Testis (tissue), 3 donors: ENCODE results near the gene GBX1. TPM values are rescaled to one million over a fixed set of nuclear protein-coding genes. Genes with fewer than 3 reads are reported as not detected.

Source experiments
- DNase-seq: peaks from one replicate; pipeline ENCODE4 v3.0.0-alpha.2; 2019
- H3K27ac ChIP-seq, 2 donors: fragments of 200-600 bp; sonication (generic); one replicate each; pipeline ENCODE4 v1.5.1; 2019
- H3K27me3 ChIP-seq: fragments of 200-600 bp; sonication (generic); one replicate; pipeline ENCODE4 v1.5.1; 2019
- H3K36me3 ChIP-seq: fragments of 200-600 bp; sonication (generic); one replicate; pipeline ENCODE4 v1.5.1; 2017; ENCODE audit warnings: low read depth; ENCODE audit errors: missing control alignments
- H3K4me1 ChIP-seq: fragments of 200-600 bp; sonication (generic); one replicate; pipeline ENCODE4 v1.5.1; 2019
- H3K4me3 ChIP-seq, 2 donors: fragments of 200-600 bp; sonication (generic); one replicate each; pipeline ENCODE4 v1.5.1; 2017 to 2019
- H3K9me3 ChIP-seq: fragments of 200-600 bp; sonication (generic); one replicate; pipeline ENCODE4 v1.5.1; 2017
- POLR2A ChIP-seq: fragments of 450-650 bp; IDR thresholded peaks from one replicate; pipeline ENCODE4 v1.6.1; 2017; ENCODE audit warnings: antibody characterized with exemption, mild to moderate bottlenecking, moderate library complexity
- WGBS, 2 donors: methylation state at CpG; one replicate each; pipeline ENCODE4 v1.1.5; 2018; 5-methylcytosine and 5-hydroxymethylcytosine counted together
- intact Hi-C: fragments of 100-400 bp; cut with DNase I; formaldehyde crosslinking; loops from one replicate; pipeline ENCODE4 v1.15.1; 2023; ENCODE audit warnings: low total_unique reads
- polyA plus RNA-seq: library from polyadenylated mRNA; stranded (reverse); fragments of 350-450 nt; fragmentation: Illumina TruSeq; extraction: RNeasy Lipid Tissue Mini Kit (QIAGEN cat#74804); gene quantifications from one replicate; pipeline ENCODE4 v1.2.3, GENCODE V29; 2014; ENCODE audit warnings: low read depth, low replicate concordance; ENCODE audit not compliant: insufficient read depth
- total RNA-seq, 2 donors: library from RNA; depleted of rRNA; stranded (reverse); fragments of >200 nt; gene quantifications; one replicate each; pipeline ENCODE4 v1.2.3, GENCODE V29; 2016
- TF ChIP-seq, protein P1 (sequence below), 3 experiments: fragments of 450-650 bp in 2 of 3; fragments of 200-600 bp in 1 of 3; sonication (generic) in 1 of 3; IDR thresholded peaks; one replicate each; pipeline ENCODE4 v1.5.1; 2016 to 2019; ENCODE audit warnings: antibody characterized with exemption in 3 of 3, mild to moderate bottlenecking in 2 of 3, moderate library complexity in 1 of 3

The GBX1 gene
- total and polyA plus RNA-seq, 3 donors from 2014 or later: 2.9 to 15.6 (median 7.2) TPM

GRCh38 chr7:151152643-151153513 lies 14.6 kb downstream of the GBX1 start:
- no peak for TF ChIP-seq POLR2A
- TF ChIP-seq, protein P1, sequence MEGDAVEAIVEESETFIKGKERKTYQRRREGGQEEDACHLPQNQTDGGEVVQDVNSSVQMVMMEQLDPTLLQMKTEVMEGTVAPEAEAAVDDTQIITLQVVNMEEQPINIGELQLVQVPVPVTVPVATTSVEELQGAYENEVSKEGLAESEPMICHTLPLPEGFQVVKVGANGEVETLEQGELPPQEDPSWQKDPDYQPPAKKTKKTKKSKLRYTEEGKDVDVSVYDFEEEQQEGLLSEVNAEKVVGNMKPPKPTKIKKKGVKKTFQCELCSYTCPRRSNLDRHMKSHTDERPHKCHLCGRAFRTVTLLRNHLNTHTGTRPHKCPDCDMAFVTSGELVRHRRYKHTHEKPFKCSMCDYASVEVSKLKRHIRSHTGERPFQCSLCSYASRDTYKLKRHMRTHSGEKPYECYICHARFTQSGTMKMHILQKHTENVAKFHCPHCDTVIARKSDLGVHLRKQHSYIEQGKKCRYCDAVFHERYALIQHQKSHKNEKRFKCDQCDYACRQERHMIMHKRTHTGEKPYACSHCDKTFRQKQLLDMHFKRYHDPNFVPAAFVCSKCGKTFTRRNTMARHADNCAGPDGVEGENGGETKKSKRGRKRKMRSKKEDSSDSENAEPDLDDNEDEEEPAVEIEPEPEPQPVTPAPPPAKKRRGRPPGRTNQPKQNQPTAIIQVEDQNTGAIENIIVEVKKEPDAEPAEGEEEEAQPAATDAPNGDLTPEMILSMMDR (IDR thresholded peaks at IDR 0.05): no peak
- H3K27ac ChIP-seq: no peak overlapping the region
- intact Hi-C loops: no loop called here
- no peaks in the 10 kb centered on the region for H3K4me1 ChIP-seq
- 61 to 66% methylated on average over 6 of the region's 6 CpGs for WGBS, 2 donors
- H3K27me3 ChIP-seq: no peaks in the 10 kb centered on the region
- no peak overlapping the region for H3K4me3 ChIP-seq
- no peaks in the 10 kb centered on the region for H3K36me3 ChIP-seq
- no peak for DNase-seq
- H3K9me3 ChIP-seq: no peaks in the 10 kb centered on the region

DNA sequence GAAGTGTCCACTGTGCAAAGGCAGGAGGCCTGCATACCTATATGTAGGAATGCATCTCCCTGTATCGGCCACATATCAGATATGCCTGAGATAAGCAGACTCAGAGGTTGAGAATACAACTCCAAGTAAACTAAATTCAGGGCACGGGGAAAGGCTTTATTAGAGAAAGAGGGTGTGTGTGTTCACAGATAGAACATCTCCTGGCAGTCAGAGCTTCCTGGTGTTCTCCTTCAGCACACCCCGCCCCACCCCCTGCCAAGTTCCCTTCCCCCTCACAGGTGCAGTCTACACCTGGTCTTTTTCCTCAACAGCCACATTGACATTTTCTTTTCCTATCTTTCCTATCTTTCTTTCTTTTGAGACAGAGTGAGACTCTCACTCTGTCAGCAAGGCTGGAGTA lies 17.1 kb downstream of the GBX1 start:
- no peaks in the 10 kb centered on the region for H3K9me3 ChIP-seq
- no peak overlapping the region for H3K27ac ChIP-seq
- TF ChIP-seq, protein P1 (IDR thresholded peaks at IDR 0.05): no peak
- no peak for TF ChIP-seq POLR2A
- DNase-seq: no peak
- 79 to 93% methylated on average over 3 of the region's 3 CpGs for WGBS, 2 donors
- no peaks in the 10 kb centered on the region for H3K36me3 ChIP-seq
- H3K27me3 ChIP-seq: no peaks in the 10 kb centered on the region
- H3K4me1 ChIP-seq: no peaks in the 10 kb centered on the region
- intact Hi-C loops: no loop called here
- no peak overlapping the region for H3K4me3 ChIP-seq

GRCh38 chr7:151148319-151149259 lies 18.9 kb downstream of the GBX1 start:
- no peak for DNase-seq
- no peak overlapping the region for H3K27ac ChIP-seq
- H3K4me1 ChIP-seq: peaks cover under 1% of the 10 kb centered on the region
- TF ChIP-seq, protein P1 (IDR thresholded peaks at IDR 0.05): no peak
- no peak for TF ChIP-seq POLR2A
- H3K4me3 ChIP-seq: no peak overlapping the region
- WGBS, 2 donors: 83 to 85% methylated on average over 21 to 22 of the region's 22 CpGs
- no peaks in the 10 kb centered on the region for H3K36me3 ChIP-seq
- no peaks in the 10 kb centered on the region for H3K27me3 ChIP-seq
- intact Hi-C loops: no loop called here
- H3K9me3 ChIP-seq: no peaks in the 10 kb centered on the region

GRCh38 chr7:151146761-151147160 lies 20.7 kb downstream of the GBX1 start:
- TF ChIP-seq, protein P1 (IDR thresholded peaks at IDR 0.05): no peak
- TF ChIP-seq POLR2A: no peak
- H3K27me3 ChIP-seq: no peaks in the 10 kb centered on the region
- WGBS, 2 donors: 63 to 75% methylated on average over 3 of the region's 3 CpGs
- H3K4me1 ChIP-seq: peaks cover 18% of the 10 kb centered on the region
- no peaks in the 10 kb centered on the region for H3K9me3 ChIP-seq
- no peak overlapping the region for H3K27ac ChIP-seq
- intact Hi-C loops: no loop called here
- H3K36me3 ChIP-seq: no peaks in the 10 kb centered on the region
- DNase-seq: no peak
- no peak overlapping the region for H3K4me3 ChIP-seq
